Measurements from ENCODE around the gene CBX8.
A peak's percentile ranks its signal among the peaks of the same experiment; 100 is the strongest.

The CBX8 gene

GRCh38 chr17:79835953-79836509 is 39.2 kb upstream of the CBX8 start:
- no peak overlapping the region for H3K4me3 ChIP-seq (ENCODE audit: low read depth, low read length)

- H3K4me3 ChIP-seq (ENCODE audit: low read depth, low read length): no peak overlapping the region
Measured at GRCh38 chr17:79835470-79835899, 38.6 kb upstream of the CBX8 start.

DNA sequence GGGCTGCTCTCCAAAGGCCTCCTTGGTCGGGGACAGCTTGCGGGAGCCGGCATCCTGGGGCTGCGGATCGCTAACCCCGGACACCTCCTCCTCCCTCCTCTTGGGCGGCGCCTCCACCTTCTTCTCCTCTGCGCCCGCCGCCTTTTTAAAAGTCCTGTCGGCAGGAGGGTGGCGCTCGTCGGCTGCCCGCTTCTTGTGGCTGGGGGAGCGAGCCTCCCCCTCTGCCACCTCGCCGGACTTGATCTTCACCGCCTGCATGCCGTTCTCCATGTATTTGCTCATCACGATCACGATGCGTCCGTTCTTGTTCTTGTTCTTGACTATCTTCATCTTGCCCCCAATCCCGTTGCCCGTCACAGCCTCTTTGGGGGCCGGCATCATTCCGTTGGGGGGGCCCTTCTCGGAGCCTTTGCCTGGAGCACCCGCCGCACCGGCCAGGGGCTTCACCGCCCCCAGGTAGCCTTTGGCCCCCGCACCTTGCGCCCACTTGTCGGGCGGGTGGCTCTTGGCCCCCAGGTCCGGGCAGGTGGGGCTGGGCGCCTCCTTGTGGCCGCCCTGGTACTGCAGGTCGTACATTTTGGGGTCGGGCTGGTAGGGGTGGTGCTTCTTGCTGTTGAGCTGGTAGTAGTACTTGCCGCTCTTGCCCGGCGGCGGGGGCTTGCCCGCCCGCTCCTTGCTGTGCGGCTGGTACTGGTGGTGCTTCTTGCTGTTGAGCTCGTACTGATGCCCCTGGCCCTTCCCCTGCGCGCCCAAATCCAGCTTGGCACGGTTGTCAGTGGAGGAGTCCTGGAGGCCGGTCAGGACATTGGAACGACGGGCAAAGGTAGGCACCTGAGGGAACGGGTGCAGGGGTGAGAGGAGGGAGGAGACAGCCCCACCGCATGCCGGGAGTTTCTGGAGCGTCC is 37.9 kb upstream of the CBX8 start:
- H3K4me3 ChIP-seq (ENCODE audit: low read depth, low read length): no peak overlapping the region

DNA sequence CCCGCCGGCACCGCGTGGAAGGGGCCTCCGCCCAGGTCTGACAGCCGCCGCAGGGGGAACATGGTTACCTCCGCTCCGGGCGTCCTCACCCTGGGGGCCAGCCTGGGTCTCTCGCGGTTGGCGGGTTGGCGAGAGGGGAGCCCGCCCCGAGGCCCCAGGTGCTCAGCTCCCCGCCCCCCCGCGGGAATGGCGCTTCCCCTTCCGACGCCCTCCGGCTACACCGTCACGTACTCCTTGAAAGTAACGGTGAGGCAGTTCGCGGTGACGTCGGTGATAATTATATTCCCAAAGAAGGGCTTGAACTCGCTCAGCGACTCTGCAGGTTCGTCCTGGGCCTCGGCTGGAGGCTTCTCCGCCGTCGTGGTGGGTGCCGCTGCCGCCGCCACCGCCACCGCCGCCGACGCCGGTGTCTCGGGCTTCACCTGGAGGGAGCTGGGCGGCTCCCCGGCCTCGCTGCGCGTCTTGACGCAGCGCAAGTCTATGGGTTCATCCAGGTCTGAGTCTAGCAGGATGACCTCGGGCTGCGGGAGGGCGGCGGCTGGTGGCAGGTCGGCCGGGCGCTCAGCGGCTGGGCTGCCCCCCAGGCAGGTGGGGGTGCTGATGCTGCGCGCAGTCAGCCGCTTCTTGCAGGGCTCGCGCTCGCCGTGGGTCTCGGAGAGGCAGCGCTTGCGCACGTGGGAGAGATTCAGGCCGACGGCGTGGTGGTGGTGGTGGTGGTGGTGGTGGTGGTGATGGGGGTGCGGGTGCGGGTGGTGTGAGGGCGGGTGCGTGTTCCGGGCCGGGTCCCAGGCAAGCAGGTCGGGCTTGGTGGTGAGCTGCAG is 37.1 kb upstream of the CBX8 start:
- H3K4me3 ChIP-seq (ENCODE audit: low read depth, low read length): peak overlapping the region; percentile 1

DNA sequence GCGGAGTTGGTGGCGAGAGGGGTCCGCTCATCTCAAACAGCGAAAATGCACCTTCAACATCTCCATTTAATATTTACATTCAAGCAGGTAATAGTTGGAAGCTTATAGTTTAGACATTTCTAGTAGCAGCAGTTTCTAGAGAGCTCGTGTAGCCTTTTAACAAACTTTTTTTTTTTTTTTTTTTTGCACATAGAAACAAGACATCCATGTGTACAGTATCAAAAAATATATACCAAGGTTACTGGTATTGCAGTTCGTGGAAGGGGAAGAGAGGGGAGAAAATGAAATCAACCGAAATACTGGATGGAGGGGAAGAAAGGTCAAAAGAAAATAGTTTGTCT is 36.2 kb upstream of the CBX8 start:
- H3K4me3 ChIP-seq (ENCODE audit: low read depth, low read length): no peak overlapping the region

GRCh38 chr17:79832218-79833109 is 35.6 kb upstream of the CBX8 start:
- H3K4me3 ChIP-seq (ENCODE audit: low read depth, low read length): no peak overlapping the region

GRCh38 chr17:79831265-79832217 is 34.7 kb upstream of the CBX8 start:
- no peak overlapping the region for H3K4me3 ChIP-seq (ENCODE audit: low read depth, low read length)

GRCh38 chr17:79830763-79831264 is 33.9 kb upstream of the CBX8 start:
- no peak overlapping the region for H3K4me3 ChIP-seq (ENCODE audit: low read depth, low read length)

- no peak overlapping the region for H3K4me3 ChIP-seq (ENCODE audit: low read depth, low read length)
Measured at GRCh38 chr17:79830303-79830702, 33.4 kb upstream of the CBX8 start.

GRCh38 chr17:79829457-79829856 is 32.6 kb upstream of the CBX8 start:
- H3K4me3 ChIP-seq (ENCODE audit: low read depth, low read length): no peak overlapping the region

DNA sequence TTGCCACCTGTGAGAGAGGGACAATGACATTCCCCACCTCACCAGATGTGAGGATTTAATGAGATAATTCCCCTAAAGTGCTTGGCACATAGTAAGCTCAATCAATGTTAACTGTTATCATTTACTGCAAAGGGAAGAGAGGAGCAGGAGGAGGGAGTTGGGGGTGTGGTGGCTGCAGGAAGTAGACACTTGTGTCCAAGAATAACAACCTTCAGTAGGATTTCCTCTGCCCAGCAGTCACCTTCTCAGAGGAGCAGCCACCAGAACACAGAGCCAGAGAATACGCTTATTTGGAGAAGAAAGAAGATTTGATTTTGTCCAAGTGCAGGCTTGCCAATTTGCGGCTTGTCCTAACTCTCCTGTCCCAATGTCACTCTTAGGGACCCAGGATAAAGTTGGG is 32.1 kb upstream of the CBX8 start:
- H3K4me3 ChIP-seq (ENCODE audit: low read depth, low read length): no peak overlapping the region

GRCh38 chr17:79826841-79827578 is 30.1 kb upstream of the CBX8 start:
- H3K4me3 ChIP-seq (ENCODE audit: low read depth, low read length): no peak overlapping the region

- no peak overlapping the region for H3K4me3 ChIP-seq (ENCODE audit: low read depth, low read length)
Measured at GRCh38 chr17:79826204-79826680, 29.4 kb upstream of the CBX8 start.

- no peak overlapping the region for H3K4me3 ChIP-seq (ENCODE audit: low read depth, low read length)
Measured at GRCh38 chr17:79825580-79825921, 28.7 kb upstream of the CBX8 start.

- H3K4me3 ChIP-seq (ENCODE audit: low read depth, low read length): no peak overlapping the region
Measured at GRCh38 chr17:79824893-79825579, 28.2 kb upstream of the CBX8 start.

GRCh38 chr17:79824234-79824633 is 27.4 kb upstream of the CBX8 start:
- no peak overlapping the region for H3K4me3 ChIP-seq (ENCODE audit: low read depth, low read length)

GRCh38 chr17:79822583-79823124 is 25.8 kb upstream of the CBX8 start:
- H3K4me3 ChIP-seq (ENCODE audit: low read depth, low read length): no peak overlapping the region

Measured in iPS-11a (cell line).